ENCODE results near the gene RB1. TPM values are rescaled to one million over a fixed set of nuclear protein-coding genes. Genes with fewer than 3 reads are reported as not detected.

The RB1 gene
- total and polyA plus RNA-seq, 9 of the 15 experiments (the other 6 are each of a cell fraction or from before 2014, with no cell fraction given): 5.0 to 23.8 (median 17.9) TPM

- TF ChIP-seq RREB1 (CRISPR knock-in tag; IDR thresholded peaks at IDR 0.05) (no peak), NFE2 (IDR thresholded peaks at IDR 0.05; ENCODE audit: low read depth) (no peak), TRIM24 (IDR thresholded peaks at IDR 0.05) (no peak), HDGF (IDR thresholded peaks at IDR 0.05) (no peak), PATZ1 (CRISPR knock-in tag; IDR thresholded peaks at IDR 0.05; ENCODE audit: borderline replicate concordance) (no peak)
Observed at GRCh38 chr13:48505597-48506091, 202.1 kb downstream of the RB1 start (continued).

Data from K562 (cell line).